Endothelial cell of umbilical vein (primary cell): Measurements from ENCODE around the gene ABR. TPM values are rescaled to one million over a fixed set of nuclear protein-coding genes. Genes with fewer than 3 reads are reported as not detected.
A peak's percentile ranks its signal among the peaks of the same experiment; 100 is the strongest.

Experiments used
- BruUV-seq: library from RNA; stranded (reverse); fragments of 400-500 nt; replicated peaks from 2 replicates; lab custom pipeline; 2021; lab: Mats Ljungman, UMichigan
- CTCF ChIA-PET: fragments of 300-600, 350-600 bp; sonication (Branson Sonifier 250); formaldehyde crosslinking; loops from one replicate; lab custom pipeline; 2021; ENCODE audit warnings: antibody characterized with exemption, inconsistent platforms; lab: Charles Lee
- POLR2A ChIA-PET: fragments of 300-600, 350-600 bp; sonication (Branson Sonifier 250); formaldehyde crosslinking; loops from one replicate; lab custom pipeline; 2021; ENCODE audit warnings: antibody characterized with exemption, inconsistent platforms; lab: Charles Lee
- DNase-seq: peaks from one replicate; pipeline ENCODE4 v3.0.0-alpha.2; 2011; ENCODE audit warnings: low read depth, low spot score
- FAIRE-seq: peaks from 2 replicates; lab custom pipeline; 2011; peaks lifted over from hg19 to GRCh38; lab: Jason Lieb, UNC
- H2AFZ ChIP-seq: 2 replicates; pipeline ENCODE4 v1.6.0; 2012; ENCODE audit warnings: low read depth, low read length, control low read depth, inconsistent platforms
- H3K27ac ChIP-seq: 2 replicates; pipeline ENCODE4 v1.5.1; 2011; ENCODE audit warnings: low read depth, mild to moderate bottlenecking, control low read depth, low read length, moderate library complexity; ENCODE audit not compliant: insufficient read depth
- H3K27me3 ChIP-seq, 2 experiments: 2 replicates each; pipeline versions ENCODE4 v1.6.0 to v1.6.1; 2011; ENCODE audit warnings: low read length in 2 of 2, mixed read lengths in 1 of 2; ENCODE audit not compliant: control insufficient read depth in 2 of 2, insufficient read depth in 2 of 2
- H3K36me3 ChIP-seq, 2 experiments: 2 replicates in 1 of 2; 3 replicates in 1 of 2; pipeline ENCODE4 v1.5.1; 2011; ENCODE audit warnings: low read length in 2 of 2, mild to moderate bottlenecking in 1 of 2, moderate library complexity in 1 of 2; ENCODE audit not compliant: control insufficient read depth in 2 of 2, insufficient read depth in 2 of 2; ENCODE audit errors: extremely low read depth in 1 of 2
- H3K4me1 ChIP-seq: 3 replicates; pipeline ENCODE4 v1.5.1; 2011; ENCODE audit warnings: mild to moderate bottlenecking, low read length; ENCODE audit not compliant: control insufficient read depth, insufficient read depth; ENCODE audit errors: extremely low read depth
- H3K4me2 ChIP-seq: 2 replicates; pipeline ENCODE4 v1.6.1; 2011; ENCODE audit warnings: low read length, control low read depth, mixed read lengths; ENCODE audit not compliant: insufficient read depth
- H3K4me3 ChIP-seq, 3 experiments: fragments of 200-600 bp in 1 of 3; sonication (generic), shearing (Covaris generic) in 1 of 3; replicated peaks in 1 of 3; 2 replicates each; pipeline ENCODE4 v1.5.1; 2011 to 2016; ENCODE audit warnings: control low read depth in 3 of 3, low read length in 3 of 3, mild to moderate bottlenecking in 2 of 3, inconsistent platforms in 1 of 3, low read depth in 1 of 3, moderate library complexity in 1 of 3; ENCODE audit not compliant: insufficient read depth in 1 of 3
- H3K79me2 ChIP-seq: 2 replicates; pipeline ENCODE4 v1.6.0; 2012; ENCODE audit warnings: low read length, inconsistent platforms; ENCODE audit not compliant: control insufficient read depth, insufficient read depth
- H3K9ac ChIP-seq: replicated peaks from 2 replicates; pipeline ENCODE3; 2011; ENCODE audit warnings: low read length, control low read depth; ENCODE audit not compliant: insufficient read depth; ENCODE audit errors: extremely low read depth
- H3K9me1 ChIP-seq: replicated peaks from 3 replicates; pipeline ENCODE4 v1.6.0; 2011; ENCODE audit warnings: mild to moderate bottlenecking, low read length; ENCODE audit not compliant: control insufficient read depth, insufficient read depth; ENCODE audit errors: extremely low read depth
- H3K9me3 ChIP-seq: replicated peaks from 2 replicates; pipeline ENCODE4 v1.5.1; 2012; ENCODE audit warnings: low read length, inconsistent platforms; ENCODE audit not compliant: control insufficient read depth, insufficient read depth
- H4K20me1 ChIP-seq: replicated peaks from 2 replicates; pipeline ENCODE3; 2011; ENCODE audit warnings: mild to moderate bottlenecking, low read length; ENCODE audit not compliant: control insufficient read depth, insufficient read depth; ENCODE audit errors: extremely low read depth
- EZH2 ChIP-seq: IDR thresholded peaks from 2 replicates; pipeline ENCODE4 v1.6.1; 2012; ENCODE audit warnings: borderline replicate concordance, low read depth, mild to moderate bottlenecking, moderate library complexity, low read length, inconsistent platforms; ENCODE audit not compliant: severe bottlenecking
- FOS ChIP-seq: IDR thresholded peaks from 2 replicates; pipeline ENCODE4 v1.6.1; 2011; ENCODE audit warnings: mild to moderate bottlenecking, low read length, moderate library complexity, borderline replicate concordance; ENCODE audit not compliant: insufficient read depth
- GATA2 ChIP-seq: IDR thresholded peaks from 2 replicates; pipeline ENCODE4 v1.7.0; 2011; ENCODE audit warnings: low read depth, mild to moderate bottlenecking, moderate library complexity, mixed read lengths, low read length; ENCODE audit not compliant: insufficient read length, insufficient read depth
- JUN ChIP-seq: IDR thresholded peaks from 2 replicates; pipeline ENCODE4 v1.6.1; 2011; ENCODE audit warnings: borderline replicate concordance, low read depth; ENCODE audit not compliant: insufficient read length, insufficient read depth
- MYC ChIP-seq: IDR thresholded peaks from one replicate; pipeline ENCODE4 v1.6.1; 2011; ENCODE audit warnings: mild to moderate bottlenecking, low read depth, low read length
- POLR2A ChIP-seq: IDR thresholded peaks from 2 replicates; pipeline ENCODE4 v1.6.1; 2012; ENCODE audit warnings: low read depth, mild to moderate bottlenecking, control low read depth, low read length
- POLR2AphosphoS5 ChIP-seq: IDR thresholded peaks from 2 replicates; pipeline ENCODE4 v1.6.1; 2012; ENCODE audit warnings: low read depth, mild to moderate bottlenecking, control low read depth, low read length, moderate library complexity; ENCODE audit not compliant: insufficient read depth
- dilution Hi-C: fragments of 300-500 bp; cut with MboI; formaldehyde crosslinking; loops from one replicate; pipeline ENCODE4 v1.15.0; 2019; ENCODE audit warnings: low sequenced_read_pairs; ENCODE audit not compliant: extremely low pct_ligation_motif_present
- intact Hi-C: fragments of 100-400 bp; cut with micrococcal nuclease; formaldehyde crosslinking; loops from one replicate; pipeline ENCODE4 v1.10.0; 2022
- polyA plus RNA-seq, 4 experiments: library from polyadenylated mRNA; depleted of rRNA in 3 of 4; stranded (reverse) in 3 of 4; unstranded in 1 of 4; fragments of >200 nt; gene quantifications; 2 replicates each; pipeline versions ENCODE4 v1.2.1 to v1.2.3, GENCODE V29; 2011 to 2012; ENCODE audit warnings: missing spikeins in 1 of 4
- total RNA-seq: library from RNA; stranded (reverse); gene quantifications from 2 replicates; pipeline ENCODE4 v1.2.3, GENCODE V29; 2021
- TF ChIP-seq, protein P1 (sequence below): IDR thresholded peaks from 2 replicates; pipeline ENCODE4 v1.6.1; 2011; ENCODE audit not compliant: insufficient read depth, insufficient read length
- TF ChIP-seq, protein P2 (sequence below), 2 donors: IDR thresholded peaks; 1 replicate in 1 of 2; 2 replicates in 1 of 2; pipeline ENCODE4 v1.5.1; 2011; ENCODE audit warnings: low read length in 2 of 2, mild to moderate bottlenecking in 2 of 2, moderate library complexity in 2 of 2, control low read depth in 1 of 2, inconsistent platforms in 1 of 2, low read depth in 1 of 2; ENCODE audit not compliant: insufficient read depth in 1 of 2; ENCODE audit errors: extremely low read depth in 1 of 2

Gene ABR
- total and polyA plus RNA-seq, 2 donors (not counting 3 experiments of a cell fraction or from before 2014, with no cell fraction given) = 83.5 to 96.8 TPM

- intact Hi-C loops = loop anchor here (1.0 to 2.0 kb wide), 2 partner anchors 17 to 34 kb away; no protein-coding TSS in a partner anchor
- peak; percentile 96 for FAIRE-seq
- H3K9me1 ChIP-seq = no peaks in the 10 kb centered on the region
- no peak overlapping the region for H3K4me3 ChIP-seq
- dilution Hi-C loops = no loop called here
- BruUV-seq = no TSS peak
- CTCF ChIA-PET = interaction anchor here (0.8 to 5.5 kb wide), 5 partner anchors 17 to 148 kb away, joined by 3 to 39 read pairs (median 4); partner anchors contain the start of gene TIMM22
- TF ChIP-seq, protein P1, sequence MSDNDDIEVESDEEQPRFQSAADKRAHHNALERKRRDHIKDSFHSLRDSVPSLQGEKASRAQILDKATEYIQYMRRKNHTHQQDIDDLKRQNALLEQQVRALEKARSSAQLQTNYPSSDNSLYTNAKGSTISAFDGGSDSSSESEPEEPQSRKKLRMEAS = peak; percentile 78
- TF ChIP-seq POLR2AphosphoS5 = peak; percentile 70
- TF ChIP-seq MYC = peak; percentile 77
- no peak for TF ChIP-seq FOS
- no peak for TF ChIP-seq JUN
- no peak for TF ChIP-seq POLR2A
- no peak overlapping the region for H3K4me2 ChIP-seq
- peaks cover 20% of the 10 kb centered on the region for H3K79me2 ChIP-seq
- H3K9me3 ChIP-seq = no peaks in the 10 kb centered on the region
- peak; percentile 84 for DNase-seq
- no peaks in the 10 kb centered on the region for H4K20me1 ChIP-seq
- POLR2A ChIA-PET = interaction anchor here (1.0 kb wide), 1 partner anchor 37 kb away, joined by 3 read pairs; no protein-coding TSS in a partner anchor
- peaks cover 30% of the 10 kb centered on the region for H3K4me1 ChIP-seq
- H3K27me3 ChIP-seq = no peaks in the 10 kb centered on the region
- H2AFZ ChIP-seq = peak overlapping the region; percentile 47
- no peaks in the 10 kb centered on the region for H3K36me3 ChIP-seq
- H3K9ac ChIP-seq = peak overlapping the region; percentile 66
- peak overlapping the region; percentile 80 for H3K27ac ChIP-seq
These were observed 140.1 kb downstream of the ABR start for GRCh38 chr17:1039511-1040215.

- no peak for DNase-seq
- CTCF ChIA-PET = interaction anchor here (0.8 to 5.5 kb wide), 6 partner anchors 10 to 148 kb away, joined by 3 to 39 read pairs (median 4); partner anchors contain the start of gene TIMM22
These were observed 140.7 kb downstream of the ABR start for GRCh38 chr17:1039123-1039507.

More at GRCh38 chr17:1039123-1039507, 140.7 kb downstream of the ABR start:
- peak overlapping the region; percentile 80 for H3K27ac ChIP-seq
- BruUV-seq = TSS peak; percentile 61
- intact Hi-C loops = loop anchor here (1.0 to 2.0 kb wide), 2 partner anchors 18 to 34 kb away; no protein-coding TSS in a partner anchor
- H2AFZ ChIP-seq = peak overlapping the region; percentile 47
- H3K4me1 ChIP-seq = peaks cover 28% of the 10 kb centered on the region
- peaks cover 20% of the 10 kb centered on the region for H3K79me2 ChIP-seq
- TF ChIP-seq, protein P2, sequence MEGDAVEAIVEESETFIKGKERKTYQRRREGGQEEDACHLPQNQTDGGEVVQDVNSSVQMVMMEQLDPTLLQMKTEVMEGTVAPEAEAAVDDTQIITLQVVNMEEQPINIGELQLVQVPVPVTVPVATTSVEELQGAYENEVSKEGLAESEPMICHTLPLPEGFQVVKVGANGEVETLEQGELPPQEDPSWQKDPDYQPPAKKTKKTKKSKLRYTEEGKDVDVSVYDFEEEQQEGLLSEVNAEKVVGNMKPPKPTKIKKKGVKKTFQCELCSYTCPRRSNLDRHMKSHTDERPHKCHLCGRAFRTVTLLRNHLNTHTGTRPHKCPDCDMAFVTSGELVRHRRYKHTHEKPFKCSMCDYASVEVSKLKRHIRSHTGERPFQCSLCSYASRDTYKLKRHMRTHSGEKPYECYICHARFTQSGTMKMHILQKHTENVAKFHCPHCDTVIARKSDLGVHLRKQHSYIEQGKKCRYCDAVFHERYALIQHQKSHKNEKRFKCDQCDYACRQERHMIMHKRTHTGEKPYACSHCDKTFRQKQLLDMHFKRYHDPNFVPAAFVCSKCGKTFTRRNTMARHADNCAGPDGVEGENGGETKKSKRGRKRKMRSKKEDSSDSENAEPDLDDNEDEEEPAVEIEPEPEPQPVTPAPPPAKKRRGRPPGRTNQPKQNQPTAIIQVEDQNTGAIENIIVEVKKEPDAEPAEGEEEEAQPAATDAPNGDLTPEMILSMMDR (IDR thresholded peaks at IDR 0.05; ENCODE audit: extremely low read depth in 1 of 2, insufficient read depth in 1 of 2, low read depth in 1 of 2, low read length in 2 of 2) = no peak
- no peak for TF ChIP-seq POLR2AphosphoS5
- TF ChIP-seq MYC = no peak
- TF ChIP-seq POLR2A = no peak
- no peak for TF ChIP-seq FOS
- TF ChIP-seq, protein P1 = no peak
- no peak for TF ChIP-seq JUN
- TF ChIP-seq GATA2 = no peak
- TF ChIP-seq EZH2 = no peak
- no peak overlapping the region for H3K4me3 ChIP-seq
- H3K27me3 ChIP-seq = no peaks in the 10 kb centered on the region
- no peak for FAIRE-seq
- H3K9me1 ChIP-seq = no peaks in the 10 kb centered on the region
- H3K9me3 ChIP-seq = no peaks in the 10 kb centered on the region
- no peaks in the 10 kb centered on the region for H3K36me3 ChIP-seq
- no peaks in the 10 kb centered on the region for H4K20me1 ChIP-seq
- no peak overlapping the region for H3K9ac ChIP-seq
- dilution Hi-C loops = no loop called here
- H3K4me2 ChIP-seq = no peak overlapping the region
- POLR2A ChIA-PET = interaction anchor here (1.0 kb wide), 1 partner anchor 37 kb away, joined by 3 read pairs; no protein-coding TSS in a partner anchor
